Mesenchymal stem cell (in vitro differentiated cells and primary cell): ENCODE results near the gene MRPS23.

ENCODE experiments used
- DNase-seq: peaks from one replicate; pipeline ENCODE4 v3.0.0-alpha.2; 2013
- H2AFZ ChIP-seq: one replicate; pipeline ENCODE4 v1.6.1; 2013; ENCODE audit warnings: low read depth, mild to moderate bottlenecking, control low read depth, inconsistent platforms, low read length, moderate library complexity
- H2AK5ac ChIP-seq: 2 replicates; pipeline ENCODE4 v1.6.1; 2013; ENCODE audit warnings: low read length, moderate library complexity, mild to moderate bottlenecking, inconsistent platforms; ENCODE audit not compliant: severe bottlenecking
- H2BK120ac ChIP-seq: one replicate; pipeline ENCODE4 v1.6.1; 2013; ENCODE audit warnings: low read depth, mild to moderate bottlenecking, inconsistent platforms, low read length, moderate library complexity
- H2BK12ac ChIP-seq, 2 experiments: one replicate each; pipeline ENCODE4 v1.6.1; 2013; ENCODE audit warnings: inconsistent platforms in 2 of 2, low read length in 2 of 2, mild to moderate bottlenecking in 2 of 2, moderate library complexity in 2 of 2, control low read depth in 1 of 2
- H2BK15ac ChIP-seq: one replicate; pipeline ENCODE4 v1.6.1; 2013; ENCODE audit warnings: mild to moderate bottlenecking, low read depth, inconsistent platforms; ENCODE audit not compliant: poor library complexity, severe bottlenecking
- H2BK5ac ChIP-seq: 2 replicates; pipeline ENCODE4 v1.6.1; 2013; ENCODE audit warnings: low read depth, mild to moderate bottlenecking, low read length, control low read depth, inconsistent platforms; ENCODE audit not compliant: poor library complexity, severe bottlenecking
- H3K14ac ChIP-seq, 2 experiments: one replicate each; pipeline ENCODE4 v1.6.1; 2013; ENCODE audit warnings: inconsistent platforms in 2 of 2, low read length in 2 of 2, control low read depth in 1 of 2, mild to moderate bottlenecking in 1 of 2, moderate library complexity in 1 of 2
- H3K18ac ChIP-seq, 2 experiments: one replicate each; pipeline ENCODE4 v1.6.1; 2013; ENCODE audit warnings: inconsistent platforms in 2 of 2, low read length in 2 of 2, control low read depth in 1 of 2, low read depth in 1 of 2, mild to moderate bottlenecking in 1 of 2
- H3K23ac ChIP-seq, 2 experiments: one replicate each; pipeline ENCODE4 v1.6.1; 2013; ENCODE audit warnings: inconsistent platforms in 2 of 2, low read length in 2 of 2, mild to moderate bottlenecking in 2 of 2, moderate library complexity in 2 of 2, control low read depth in 1 of 2
- H3K27ac ChIP-seq: 2 replicates; pipeline ENCODE4 v1.5.1; 2013; ENCODE audit warnings: mild to moderate bottlenecking, moderate library complexity, low read length, control low read depth, inconsistent platforms; ENCODE audit not compliant: poor library complexity, severe bottlenecking
- H3K27me3 ChIP-seq, 2 experiments: 2 replicates each; pipeline versions ENCODE4 v1.6.1 to v1.7.0; 2013; ENCODE audit warnings: low read length in 2 of 2, mild to moderate bottlenecking in 2 of 2, moderate library complexity in 2 of 2, control low read depth in 1 of 2, inconsistent platforms in 1 of 2; ENCODE audit not compliant: control insufficient read depth in 1 of 2, insufficient read depth in 1 of 2
- H3K36me3 ChIP-seq, 2 experiments: 2 replicates each; pipeline versions ENCODE4 v1.6.1 to v1.7.0; 2013; ENCODE audit warnings: low read length in 2 of 2, control low read depth in 1 of 2, inconsistent platforms in 1 of 2, low read depth in 1 of 2, mild to moderate bottlenecking in 1 of 2; ENCODE audit not compliant: insufficient read depth in 2 of 2, control insufficient read depth in 1 of 2
- H3K4ac ChIP-seq, 2 experiments: one replicate each; pipeline ENCODE4 v1.6.1; 2013; ENCODE audit warnings: inconsistent platforms in 2 of 2, low read length in 2 of 2, mild to moderate bottlenecking in 2 of 2, moderate library complexity in 2 of 2, control low read depth in 1 of 2, low read depth in 1 of 2
- H3K4me1 ChIP-seq: 2 replicates; pipeline ENCODE4 v1.6.1; 2013; ENCODE audit warnings: low read depth, low read length, control low read depth; ENCODE audit not compliant: control insufficient read depth, insufficient read depth
- H3K4me2 ChIP-seq: 2 replicates; pipeline ENCODE4 v1.6.1; 2013; ENCODE audit warnings: low read length, mild to moderate bottlenecking, inconsistent platforms; ENCODE audit not compliant: poor library complexity, severe bottlenecking
- H3K4me3 ChIP-seq, 2 experiments: 2 replicates each; pipeline versions ENCODE4 v1.5.1 to v1.7.0; 2013; ENCODE audit warnings: low read length in 2 of 2, mild to moderate bottlenecking in 2 of 2, control low read depth in 1 of 2, low read depth in 1 of 2; ENCODE audit not compliant: insufficient read depth in 1 of 2
- H3K79me1 ChIP-seq: replicated peaks from 2 replicates; pipeline ENCODE4 v1.6.1; 2013; ENCODE audit warnings: mild to moderate bottlenecking, control low read depth, low read length, inconsistent platforms; ENCODE audit not compliant: poor library complexity, severe bottlenecking
- H3K9ac ChIP-seq: 2 replicates; pipeline ENCODE4 v1.7.0; 2013; ENCODE audit warnings: mild to moderate bottlenecking, low read length, moderate library complexity
- H3K9me3 ChIP-seq: 2 replicates; pipeline ENCODE4 v1.7.0; 2013; ENCODE audit warnings: mild to moderate bottlenecking, low read length; ENCODE audit not compliant: control insufficient read depth
- H4K8ac ChIP-seq: one replicate; pipeline ENCODE4 v1.6.1; 2013; ENCODE audit warnings: inconsistent platforms, mild to moderate bottlenecking, low read length, moderate library complexity
- H4K91ac ChIP-seq: one replicate; pipeline ENCODE4 v1.6.1; 2013; ENCODE audit warnings: mild to moderate bottlenecking, low read length, inconsistent platforms
- WGBS: methylation state at CpG from one replicate; pipeline ENCODE4 v1.1.7; 2013; ENCODE audit warnings: mixed read lengths; 5-methylcytosine and 5-hydroxymethylcytosine counted together

Gene MRPS23

DNA sequence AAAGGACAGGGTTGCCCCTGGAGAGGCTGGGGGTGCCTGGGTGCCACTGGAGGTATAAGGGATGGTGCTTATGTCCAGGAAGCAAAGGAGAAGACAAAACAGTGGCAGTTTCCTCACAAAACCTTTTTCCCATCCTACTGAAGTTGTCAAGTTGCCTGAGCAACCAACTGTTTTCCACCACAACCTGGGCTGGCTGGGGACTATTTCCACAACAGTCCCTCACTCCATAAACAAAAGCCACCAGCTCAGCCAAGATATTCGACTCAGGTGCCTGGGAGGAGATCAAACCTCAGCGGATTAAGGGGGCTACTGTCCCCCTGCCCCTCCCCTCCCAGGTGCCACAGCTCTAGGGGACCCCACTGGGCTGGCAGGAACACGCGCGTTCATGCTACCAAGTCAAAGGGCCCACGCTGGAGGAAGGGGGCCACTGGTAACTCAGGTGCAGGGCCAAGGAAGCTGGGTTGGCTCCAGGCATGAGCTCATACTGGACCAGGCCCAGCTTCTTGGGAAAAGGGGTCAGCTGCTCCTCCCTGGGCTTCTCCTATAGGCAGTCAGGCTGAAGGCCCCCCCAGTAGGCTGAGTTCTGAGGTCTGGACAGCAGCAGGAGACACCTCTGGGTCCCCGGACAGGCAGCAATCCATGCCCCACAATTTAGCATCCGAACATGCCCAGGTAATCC is 45.7 kb upstream of the MRPS23 start:
- Histone ChIP-seq H3K27me3 (no peaks in the 10 kb centered on the region), H3K27ac (no peak overlapping the region), H3K9ac (peak overlapping the region; percentile 6), H2BK15ac (peak overlapping the region; percentile 60), H4K91ac (peak overlapping the region; percentile 44), H3K23ac (no peak overlapping the region), H2AFZ (no peak overlapping the region), H3K36me3 (peaks cover 0 to 8% of the 10 kb centered on the region in 2 experiments), H4K8ac (peak overlapping the region; percentile 3), H3K14ac (no peak overlapping the region), H2BK12ac (peak overlapping the region; percentile 27 to 64), H3K4ac (peak overlapping the region; percentile 4 to 49), H3K18ac (peak overlapping the region; percentile 4 to 25), H3K4me2 (no peak overlapping the region), H3K4me1 (peaks cover 57% of the 10 kb centered on the region), H2BK5ac (no peak overlapping the region), H2AK5ac (peak overlapping the region; percentile 57), H3K4me3 (no peak overlapping the region), H3K79me1 (peaks cover 19% of the 10 kb centered on the region), H2BK120ac (no peak overlapping the region), H3K9me3 (no peaks in the 10 kb centered on the region)
- DNase-seq, result peak; percentile 86
- 90% methylated on average over 7 of the region's 8 CpGs for WGBS

GRCh38 chr17:57894848-57895247 is 45.0 kb upstream of the MRPS23 start:
- no peaks in the 10 kb centered on the region for H3K27me3 ChIP-seq
- H3K4ac ChIP-seq, result peak overlapping the region; percentile 4 to 54
- no peak overlapping the region for H3K4me3 ChIP-seq
- 89% methylated on average over 1 of the region's 1 CpG for WGBS
- peak overlapping the region; percentile 35 for H4K91ac ChIP-seq
- H3K4me2 ChIP-seq, result no peak overlapping the region
- H2BK15ac ChIP-seq, result no peak overlapping the region
- H3K9me3 ChIP-seq, result no peaks in the 10 kb centered on the region
- no peak overlapping the region for H3K23ac ChIP-seq
- H2BK5ac ChIP-seq, result no peak overlapping the region
- peak overlapping the region; percentile 4 to 25 for H3K18ac ChIP-seq
- H3K79me1 ChIP-seq, result peaks cover 17% of the 10 kb centered on the region
- H2AFZ ChIP-seq, result no peak overlapping the region
- H3K4me1 ChIP-seq, result peaks cover 60% of the 10 kb centered on the region
- no peak overlapping the region for H3K14ac ChIP-seq
- peaks cover 0 to 8% of the 10 kb centered on the region in 2 experiments for H3K36me3 ChIP-seq
- H2AK5ac ChIP-seq, result peak overlapping the region; percentile 57
- no peak overlapping the region for H4K8ac ChIP-seq
- peak overlapping the region in 1 of 2 experiments; percentile 70 for H2BK12ac ChIP-seq
- no peak overlapping the region for H3K27ac ChIP-seq
- DNase-seq, result no peak
- no peak overlapping the region for H3K9ac ChIP-seq
- no peak overlapping the region for H2BK120ac ChIP-seq

GRCh38 chr17:57892820-57893595 is 43.2 kb upstream of the MRPS23 start:
- Histone ChIP-seq H3K36me3 (peaks cover 0 to 8% of the 10 kb centered on the region in 2 experiments), H3K14ac (peak overlapping the region in 1 of 2 experiments; percentile 94), H3K4ac (peak overlapping the region; percentile 98), H3K4me1 (peaks cover 51% of the 10 kb centered on the region), H2BK15ac (peak overlapping the region; percentile 98), H3K18ac (peak overlapping the region; percentile 95 to 97), H3K27me3 (no peaks in the 10 kb centered on the region), H2BK12ac (peak overlapping the region; percentile 87 to 99), H3K4me2 (peak overlapping the region; percentile 10), H3K4me3 (peak overlapping the region in 1 of 2 experiments; percentile 45), H2BK120ac (peak overlapping the region; percentile 96), H3K79me1 (peaks cover 27% of the 10 kb centered on the region), H3K9me3 (no peaks in the 10 kb centered on the region), H3K23ac (peak overlapping the region; percentile 67 to 92), H2AK5ac (peak overlapping the region; percentile 97), H2AFZ (no peak overlapping the region), H3K9ac (peak overlapping the region; percentile 86), H4K91ac (peak overlapping the region; percentile 98), H2BK5ac (peak overlapping the region; percentile 97), H3K27ac (peak overlapping the region; percentile 97), H4K8ac (peak overlapping the region; percentile 90)
- WGBS, result 3% methylated on average over 16 of the region's 16 CpGs
- peak; percentile 100 for DNase-seq
